ENCODE results near the gene CHN1.

Gene CHN1

DNA sequence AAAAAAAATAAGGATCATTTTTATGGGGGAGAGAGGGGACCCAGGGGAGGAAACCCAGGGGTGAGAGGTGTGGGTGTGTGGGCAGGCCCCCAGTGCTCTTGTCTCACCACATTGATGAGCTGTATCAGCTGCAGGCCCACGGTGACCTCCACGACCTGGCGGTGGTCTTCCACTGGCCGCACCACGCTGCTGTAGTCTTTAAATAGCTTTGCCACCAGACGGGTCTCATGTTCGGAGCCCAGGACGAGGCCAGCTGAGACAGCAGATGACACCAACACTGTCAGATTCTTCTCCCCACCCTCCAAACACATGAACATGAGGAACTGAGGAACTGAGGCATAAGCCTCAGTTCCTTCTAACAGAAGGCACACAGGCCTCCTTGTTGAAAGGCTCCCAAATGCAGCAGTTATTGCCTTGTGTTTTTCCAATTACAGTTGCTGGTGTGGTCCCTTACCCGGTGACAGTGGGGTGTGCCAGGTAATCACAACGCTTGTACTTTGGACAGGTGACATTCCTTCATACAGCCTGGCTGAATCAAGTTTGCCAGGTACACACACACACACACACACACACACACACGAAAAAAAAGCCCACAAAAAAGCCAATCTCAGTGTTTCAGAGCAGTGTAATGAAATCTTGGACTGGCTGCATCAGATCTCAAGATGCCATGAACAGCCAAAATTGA lies 245.7 kb downstream of the CHN1 start:
- TF ChIP-seq, protein P1, sequence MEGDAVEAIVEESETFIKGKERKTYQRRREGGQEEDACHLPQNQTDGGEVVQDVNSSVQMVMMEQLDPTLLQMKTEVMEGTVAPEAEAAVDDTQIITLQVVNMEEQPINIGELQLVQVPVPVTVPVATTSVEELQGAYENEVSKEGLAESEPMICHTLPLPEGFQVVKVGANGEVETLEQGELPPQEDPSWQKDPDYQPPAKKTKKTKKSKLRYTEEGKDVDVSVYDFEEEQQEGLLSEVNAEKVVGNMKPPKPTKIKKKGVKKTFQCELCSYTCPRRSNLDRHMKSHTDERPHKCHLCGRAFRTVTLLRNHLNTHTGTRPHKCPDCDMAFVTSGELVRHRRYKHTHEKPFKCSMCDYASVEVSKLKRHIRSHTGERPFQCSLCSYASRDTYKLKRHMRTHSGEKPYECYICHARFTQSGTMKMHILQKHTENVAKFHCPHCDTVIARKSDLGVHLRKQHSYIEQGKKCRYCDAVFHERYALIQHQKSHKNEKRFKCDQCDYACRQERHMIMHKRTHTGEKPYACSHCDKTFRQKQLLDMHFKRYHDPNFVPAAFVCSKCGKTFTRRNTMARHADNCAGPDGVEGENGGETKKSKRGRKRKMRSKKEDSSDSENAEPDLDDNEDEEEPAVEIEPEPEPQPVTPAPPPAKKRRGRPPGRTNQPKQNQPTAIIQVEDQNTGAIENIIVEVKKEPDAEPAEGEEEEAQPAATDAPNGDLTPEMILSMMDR (conservative IDR thresholded peaks at IDR 0.05; ENCODE audit: control insufficient read depth, insufficient read depth, low read depth, low read length) = no peak
- no peak overlapping the region for H3K4me3 ChIP-seq (ENCODE audit: control insufficient read depth, low read depth, low read length)
- DNase-seq (ENCODE audit: low read depth) = no peak

DNA sequence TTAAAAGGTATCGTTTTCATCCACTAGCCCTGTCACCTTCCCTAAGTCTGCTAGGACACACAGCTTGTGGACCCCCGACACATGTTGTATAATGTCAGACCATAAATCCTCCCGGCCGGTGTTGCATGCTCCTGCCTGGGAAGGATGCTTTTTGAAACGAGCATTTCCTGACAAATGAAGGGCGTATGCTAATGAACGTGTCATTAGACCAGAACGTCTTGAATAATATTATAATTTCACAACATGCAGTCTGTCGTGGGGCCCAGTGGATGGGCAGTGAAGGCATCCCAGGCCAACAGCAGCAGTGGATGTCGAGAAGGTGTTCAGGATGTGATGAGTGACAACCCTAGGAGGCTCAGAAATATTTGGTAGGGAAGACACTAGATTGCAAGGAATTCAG lies 248.4 kb downstream of the CHN1 start:
- no peak overlapping the region for H3K4me3 ChIP-seq (ENCODE audit: control insufficient read depth, low read depth, low read length)
- TF ChIP-seq, protein P1 (conservative IDR thresholded peaks at IDR 0.05; ENCODE audit: control insufficient read depth, insufficient read depth, low read depth, low read length) = no peak
- DNase-seq (ENCODE audit: low read depth) = no peak

DNA sequence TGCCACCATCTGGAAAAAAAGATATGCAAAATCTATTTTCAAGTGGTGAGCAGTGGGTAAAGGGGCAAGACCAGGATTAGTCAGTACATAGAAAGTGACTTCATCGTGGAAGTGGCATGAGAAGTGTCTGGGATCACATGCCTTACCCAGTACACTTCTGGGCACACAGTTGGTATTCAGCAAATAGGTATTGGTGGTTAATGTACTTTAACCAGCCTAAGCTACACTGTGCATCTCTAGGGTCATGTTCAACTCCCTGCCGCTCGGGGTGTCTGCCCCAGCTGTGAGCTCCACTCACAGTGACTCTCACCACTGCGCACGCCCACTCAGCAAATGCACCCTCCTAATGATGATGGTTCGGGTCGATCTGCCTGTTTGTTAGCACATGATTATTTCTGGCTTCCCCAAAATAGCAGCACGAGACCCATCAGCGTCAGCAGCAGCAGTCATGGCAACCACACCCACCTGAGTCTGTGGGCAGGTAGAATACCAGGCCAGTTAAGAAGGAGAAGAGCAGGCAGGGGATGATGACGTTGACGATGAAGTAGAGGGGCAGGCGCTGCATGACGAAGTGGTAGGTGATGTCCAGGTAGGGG lies 252.0 kb downstream of the CHN1 start:
- DNase-seq (ENCODE audit: low read depth) = no peak
- no peak overlapping the region for H3K4me3 ChIP-seq (ENCODE audit: control insufficient read depth, low read depth, low read length)
- TF ChIP-seq, protein P1 (conservative IDR thresholded peaks at IDR 0.05; ENCODE audit: control insufficient read depth, insufficient read depth, low read depth, low read length) = no peak

DNA sequence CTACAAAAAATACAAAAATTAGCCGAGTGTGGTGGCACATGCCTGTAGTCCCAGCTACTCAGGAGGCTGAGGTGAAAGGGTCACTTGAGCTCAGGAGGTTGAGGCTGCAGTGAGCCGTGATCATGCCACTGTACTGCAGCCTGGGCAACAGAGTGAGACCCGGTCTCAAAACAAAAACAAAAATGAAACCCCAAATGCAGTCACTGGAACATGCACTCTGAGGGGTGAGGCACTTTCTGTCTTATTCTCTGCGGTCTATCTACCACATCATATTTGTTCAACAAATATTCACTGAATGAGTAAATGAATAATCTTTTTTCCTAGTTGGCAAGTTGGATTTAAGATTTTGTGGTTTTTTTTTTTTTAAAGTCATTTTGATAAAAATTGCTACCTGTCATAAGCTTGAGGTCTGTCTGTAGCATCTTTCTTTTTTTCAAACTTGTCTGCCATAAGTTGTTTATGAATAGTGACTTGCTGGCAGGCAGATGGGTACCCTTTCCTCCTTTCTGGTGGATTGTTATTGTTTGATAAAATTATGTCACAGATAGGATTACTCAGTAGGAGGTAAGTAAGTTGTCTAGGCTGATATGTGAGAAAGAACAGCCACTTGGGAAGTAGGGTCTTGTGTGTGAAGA lies 252.7 kb downstream of the CHN1 start:
- H3K4me3 ChIP-seq (ENCODE audit: control insufficient read depth, low read depth, low read length) = no peak overlapping the region
- TF ChIP-seq, protein P1 (conservative IDR thresholded peaks at IDR 0.05; ENCODE audit: control insufficient read depth, insufficient read depth, low read depth, low read length) = no peak
- no peak for DNase-seq (ENCODE audit: low read depth)

DNA sequence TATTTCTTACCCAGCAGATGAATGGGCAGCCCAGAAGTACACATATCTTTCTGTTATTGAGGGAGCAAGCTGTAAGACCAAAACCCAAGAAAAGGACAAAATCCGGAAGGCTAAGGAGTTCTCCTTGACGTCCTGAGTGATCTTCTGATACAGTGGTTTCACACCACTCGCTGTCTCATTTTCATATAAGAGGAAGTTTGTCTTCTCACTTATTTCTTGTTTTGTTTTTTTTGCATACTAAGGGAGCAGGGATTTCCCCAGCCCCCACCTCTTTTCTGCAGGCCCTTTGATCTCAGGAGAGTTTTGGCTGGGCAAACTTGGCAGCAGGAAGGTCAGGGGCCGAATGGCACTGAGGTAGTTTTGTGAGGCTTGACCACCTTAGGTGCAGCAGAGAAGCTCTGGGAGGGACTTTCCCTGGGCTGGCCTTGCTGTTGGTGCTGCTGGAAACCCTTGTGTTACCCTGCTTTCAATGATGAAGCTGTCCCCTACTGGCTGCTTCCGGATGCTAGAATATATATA lies 254.2 kb downstream of the CHN1 start:
- DNase-seq (ENCODE audit: low read depth) = no peak
- TF ChIP-seq, protein P1 (conservative IDR thresholded peaks at IDR 0.05; ENCODE audit: control insufficient read depth, insufficient read depth, low read depth, low read length) = no peak
- H3K4me3 ChIP-seq (ENCODE audit: control insufficient read depth, low read depth, low read length) = no peak overlapping the region

DNA sequence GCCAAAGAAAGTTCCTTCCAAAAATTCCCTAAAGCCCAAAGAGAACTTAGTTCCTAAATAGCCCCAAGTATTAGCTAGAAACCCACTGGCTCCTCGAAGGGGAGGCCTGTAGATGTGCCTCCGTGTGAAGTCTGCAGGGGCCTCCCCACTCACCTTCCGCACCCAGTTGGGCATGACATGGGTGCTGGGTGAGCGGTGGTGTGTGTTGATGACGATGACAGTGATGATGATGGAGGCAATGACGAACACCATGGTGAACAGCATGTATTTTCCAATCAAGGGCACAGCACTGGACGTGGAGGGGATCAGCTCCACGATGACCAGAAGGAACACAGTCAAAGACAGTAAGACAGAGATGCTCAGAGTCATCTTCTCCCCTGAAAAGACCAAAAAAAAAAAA lies 255.4 kb downstream of the CHN1 start:
- TF ChIP-seq, protein P1 (conservative IDR thresholded peaks at IDR 0.05; ENCODE audit: control insufficient read depth, insufficient read depth, low read depth, low read length) = no peak
- no peak overlapping the region for H3K4me3 ChIP-seq (ENCODE audit: control insufficient read depth, low read depth, low read length)
- no peak for DNase-seq (ENCODE audit: low read depth)
